ENCODE data around the gene RNF32. TPM values are rescaled to one million over a fixed set of nuclear protein-coding genes. Genes with fewer than 3 reads are reported as not detected.

Gene RNF32
- total RNA-seq (2022; extraction: Qiagen RNA extraction), result 1.1 to 2.1 TPM (median 1.9 TPM) in 5 replicates

DNA sequence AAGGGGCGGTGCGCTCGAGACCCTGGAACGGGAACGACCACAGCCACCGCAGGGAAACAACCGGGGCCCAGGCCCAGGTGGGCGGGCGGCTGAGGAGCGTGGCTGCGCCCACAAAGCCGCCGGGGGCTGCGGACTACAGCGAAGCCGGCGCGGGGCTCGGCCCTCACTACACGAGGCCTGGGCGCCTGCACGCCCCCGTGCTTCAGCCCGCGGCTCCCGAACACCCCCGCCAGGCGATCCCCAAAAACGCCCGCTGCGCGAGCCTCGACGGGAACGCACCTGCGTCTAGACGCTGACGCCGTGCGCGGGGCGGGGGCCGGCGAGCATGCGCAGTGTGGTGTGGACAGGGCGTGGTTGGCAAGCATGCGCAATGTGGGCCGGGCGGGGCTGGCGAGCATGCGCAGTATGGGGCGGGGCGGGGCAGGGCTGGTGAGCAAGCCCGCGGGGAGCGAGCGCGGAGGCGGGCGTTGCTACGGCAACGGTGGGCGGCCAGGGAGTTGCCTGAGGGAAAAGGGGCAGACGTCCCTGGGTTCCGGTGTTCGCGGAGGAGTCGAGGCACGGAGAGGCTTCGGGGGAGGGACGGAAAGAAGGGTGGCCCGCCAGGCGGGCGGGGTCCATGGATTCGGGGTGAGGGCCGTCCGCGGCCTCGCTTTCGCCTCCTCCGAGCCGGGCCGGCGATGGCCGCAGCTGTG is at the start of gene RNF32:
RNF32 (plus strand) TSS at position 518 of the 692 bp plus-strand sequence. CDS start 3,104 bp downstream, outside the sequence.

Data from A549 treated with Mapracorat at 1 μM for 4 hours (cell line).